Hematopoietic multipotent progenitor cell treated with erythropoietin and hydrocortisone succinate and interleukin-3 and kit ligand, for 6 days (in vitro differentiated cells): ENCODE results near the gene ACVR2A.

Experiments
- DNase-seq: peaks from one replicate; pipeline ENCODE4 v3.0.0-alpha.2; 2015

Gene ACVR2A

DNA sequence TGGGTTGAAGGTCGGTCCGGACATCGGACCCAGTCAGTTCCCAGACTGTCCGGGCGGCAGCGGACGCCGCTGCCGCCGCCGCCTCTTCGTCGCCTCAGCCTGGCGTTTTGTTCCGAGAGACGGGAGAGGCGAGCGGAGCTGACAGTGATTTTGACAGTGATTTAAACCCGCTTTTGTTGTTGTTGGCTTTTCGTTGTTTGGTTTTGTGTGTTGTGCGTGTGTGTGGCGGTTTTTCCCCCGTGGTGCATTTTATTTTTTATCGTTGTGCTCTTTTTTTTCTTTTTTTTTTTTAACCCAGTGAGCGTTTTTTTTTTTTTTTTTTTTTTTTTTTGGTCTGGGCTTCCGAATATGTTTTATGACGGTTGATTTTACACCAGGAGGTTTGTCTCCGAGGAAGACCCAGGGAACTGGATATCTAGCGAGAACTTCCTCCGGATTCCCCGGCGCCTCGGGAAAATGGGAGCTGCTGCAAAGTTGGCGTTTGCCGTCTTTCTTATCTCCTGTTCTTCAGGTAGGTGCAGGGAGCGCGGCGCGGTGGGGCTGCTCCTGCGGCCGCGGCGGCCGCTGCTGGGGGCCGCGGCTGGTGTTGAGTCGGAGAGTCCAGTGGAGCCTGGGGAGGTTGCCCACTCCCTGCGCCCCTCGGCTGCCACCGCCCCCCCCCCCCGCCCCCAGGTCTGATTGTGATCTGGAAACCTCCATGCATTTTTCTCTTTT is at the start of gene ACVR2A:
TSS of gene ACVR2A (plus strand) at position 333 of the 714 bp plus-strand sequence. CDS start at position 457, 124 bp downstream.
- peak; percentile 61 for DNase-seq

DNA sequence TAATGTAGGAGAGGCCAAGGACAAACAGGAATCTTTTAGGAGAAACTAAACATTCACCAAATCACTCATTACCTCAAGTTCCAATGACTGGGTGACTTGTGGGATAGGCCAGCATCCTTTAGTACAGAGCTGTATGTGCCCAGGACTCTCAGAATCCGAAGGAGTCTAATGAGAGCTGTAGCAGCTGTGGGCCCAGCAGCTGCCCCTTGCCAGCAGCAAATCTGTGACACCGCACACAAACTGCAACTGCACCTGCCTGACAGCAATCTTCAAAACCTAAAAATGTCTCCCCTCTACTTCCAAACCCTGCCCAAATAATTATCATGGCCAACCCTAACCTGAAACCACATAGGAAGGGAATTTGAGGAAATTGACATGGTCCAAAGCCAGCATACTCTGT is 44.5 kb upstream of the ACVR2A start:
- no peak for DNase-seq

DNA sequence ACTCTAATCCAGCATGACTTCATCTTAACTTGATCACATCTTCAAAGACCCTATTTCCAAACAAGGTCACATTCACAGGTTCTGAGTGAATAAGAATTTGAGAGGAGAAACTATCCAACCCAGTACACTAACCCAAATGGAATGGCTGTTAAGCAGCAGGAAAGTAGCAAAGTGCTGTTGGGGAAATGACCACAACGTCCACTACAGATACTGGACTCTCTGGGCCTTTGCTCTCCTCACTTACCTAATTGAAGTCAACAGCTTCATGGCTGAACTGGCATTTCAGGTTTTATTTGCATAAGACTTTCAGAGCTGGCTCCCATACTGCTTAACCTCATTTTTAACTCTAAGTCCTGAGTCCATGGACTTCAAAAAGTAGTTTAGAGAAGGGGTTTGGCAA is 38.0 kb upstream of the ACVR2A start:
- DNase-seq: no peak

DNA sequence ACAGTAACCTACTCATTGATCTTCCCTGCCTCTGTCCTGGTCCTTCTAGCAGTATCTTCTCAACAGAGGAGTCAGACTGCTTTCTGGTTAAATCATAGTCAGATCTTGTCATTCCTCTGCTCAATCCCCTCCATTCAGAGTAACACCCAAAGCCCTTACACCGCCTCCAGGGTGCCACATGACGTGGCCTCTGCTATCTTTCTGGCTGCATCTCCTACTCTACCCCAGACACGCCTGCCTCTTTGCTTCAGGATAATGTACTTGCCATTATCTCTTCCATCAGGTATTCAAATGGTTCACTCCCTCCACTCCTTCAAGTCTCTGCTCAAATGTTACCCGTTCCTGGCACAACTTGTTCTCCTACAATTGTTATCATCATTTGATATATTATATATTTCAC is 36.3 kb upstream of the ACVR2A start:
- DNase-seq: no peak

DNA sequence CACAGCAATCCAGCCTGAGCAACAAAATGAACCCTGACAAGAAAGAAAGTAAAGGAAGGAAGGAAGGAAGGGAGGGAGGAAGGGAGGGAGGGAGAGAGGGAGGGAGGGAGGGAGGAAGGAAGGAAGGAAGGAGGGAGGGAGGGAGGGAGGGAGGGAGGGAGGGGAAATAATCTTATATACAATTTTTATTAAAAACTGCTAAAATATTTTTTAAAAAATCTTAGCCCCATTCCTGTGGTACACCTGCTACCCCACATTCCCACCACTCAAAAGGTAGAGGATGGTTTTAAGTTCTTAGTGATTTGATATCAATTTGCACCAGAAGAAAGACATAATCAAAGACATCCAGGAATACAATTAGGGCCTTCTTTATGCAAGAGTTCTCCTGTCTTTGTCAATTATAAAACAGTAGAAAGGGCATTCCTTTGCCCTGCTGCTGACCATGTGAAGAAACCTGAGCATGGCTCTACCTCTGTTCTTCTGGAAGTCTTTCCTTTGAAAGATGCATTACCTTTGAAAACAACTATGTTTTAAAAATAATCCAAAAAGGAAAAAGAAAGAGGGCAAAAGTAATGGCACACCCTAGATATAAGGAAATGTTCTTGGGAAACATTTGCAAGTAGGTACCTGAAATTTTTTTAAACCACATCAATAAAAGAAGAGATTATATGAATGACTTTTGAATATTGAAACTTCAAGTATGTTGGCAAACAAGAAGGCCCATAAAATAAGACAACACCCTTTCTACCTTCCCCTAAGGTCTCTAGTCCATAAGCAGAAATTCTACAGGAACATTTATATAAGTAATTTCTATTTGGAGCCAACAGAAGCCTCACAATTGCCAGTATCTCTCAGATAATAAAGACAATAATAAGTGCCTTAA is 33.7 kb upstream of the ACVR2A start:
- no peak for DNase-seq

DNA sequence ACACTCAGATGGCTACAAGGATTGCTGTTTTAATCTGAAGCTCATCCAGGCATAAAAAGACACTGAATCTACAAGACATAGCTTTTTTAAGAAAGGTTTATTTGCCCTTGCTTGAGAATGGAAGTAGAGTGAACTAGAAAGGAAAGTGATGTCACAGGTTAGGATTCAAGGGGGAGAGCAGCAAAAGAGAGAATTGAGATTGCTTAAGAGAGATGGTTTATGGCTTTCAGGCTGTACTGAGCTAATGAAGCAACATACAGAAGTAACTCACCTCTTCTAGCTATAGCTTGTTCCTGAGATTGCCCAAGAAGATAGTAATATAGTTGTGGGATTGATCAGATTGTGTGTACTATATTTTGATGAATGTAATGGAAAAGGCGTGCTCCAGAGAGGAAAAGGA is 26.1 kb upstream of the ACVR2A start:
- DNase-seq: no peak

DNA sequence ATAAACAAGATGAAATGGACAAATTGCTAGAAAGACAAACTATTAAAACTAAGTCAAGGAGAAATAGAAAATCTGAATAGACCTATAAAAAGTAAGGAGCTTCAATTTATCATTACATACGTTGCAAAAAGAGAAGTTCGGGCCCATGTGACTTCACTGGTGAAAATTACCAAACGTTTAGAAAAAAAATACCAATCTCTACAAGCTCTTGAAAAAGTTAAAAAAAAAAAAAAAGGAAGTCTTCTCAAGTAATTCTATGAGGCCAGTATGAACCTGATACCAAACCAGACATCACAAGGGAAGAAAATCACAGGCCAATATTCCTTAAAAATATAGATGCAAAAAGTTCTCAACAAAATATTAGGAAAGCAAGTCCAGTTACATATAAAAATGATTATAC is 20.2 kb upstream of the ACVR2A start:
- peak; percentile 24 for DNase-seq

DNA sequence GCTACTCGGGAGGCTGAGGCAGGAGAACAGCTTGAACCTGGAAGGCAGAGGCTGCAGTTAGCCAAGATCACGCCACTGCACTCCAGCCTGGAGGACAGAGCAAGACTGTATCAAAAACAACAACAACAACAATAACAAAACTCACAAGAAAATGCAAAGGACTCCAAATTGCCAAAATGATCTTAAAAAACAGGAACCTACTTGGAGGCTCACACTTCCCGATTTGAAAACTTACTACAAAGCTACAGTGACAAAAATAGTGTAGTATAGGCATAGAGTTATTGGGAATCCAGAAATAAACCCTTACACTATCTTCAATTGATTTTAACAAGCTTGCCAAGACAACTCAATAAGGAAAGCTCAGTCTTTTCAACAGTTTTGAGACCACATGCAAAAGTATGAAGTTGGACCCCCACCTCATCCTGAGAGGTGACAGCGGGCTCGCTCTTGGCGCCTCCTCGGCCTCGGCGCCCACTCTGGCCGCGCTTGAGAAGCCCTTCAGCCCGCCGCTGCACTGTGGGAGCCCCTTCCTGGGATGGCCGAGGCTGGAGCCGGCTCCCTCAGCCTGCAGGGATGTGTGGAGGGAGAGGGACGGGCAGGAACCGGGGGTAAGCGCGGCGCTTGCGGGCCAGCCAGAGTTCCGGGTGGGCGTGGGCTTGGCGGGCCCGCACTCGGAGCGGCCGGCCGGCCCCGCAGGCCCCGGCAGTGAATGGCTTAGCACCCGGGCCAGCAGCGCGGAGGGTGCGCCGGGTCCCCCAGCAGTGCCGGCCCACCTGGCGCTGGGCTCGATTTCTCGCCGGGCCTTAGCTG is 18.3 kb upstream of the ACVR2A start:
- no peak for DNase-seq

DNA sequence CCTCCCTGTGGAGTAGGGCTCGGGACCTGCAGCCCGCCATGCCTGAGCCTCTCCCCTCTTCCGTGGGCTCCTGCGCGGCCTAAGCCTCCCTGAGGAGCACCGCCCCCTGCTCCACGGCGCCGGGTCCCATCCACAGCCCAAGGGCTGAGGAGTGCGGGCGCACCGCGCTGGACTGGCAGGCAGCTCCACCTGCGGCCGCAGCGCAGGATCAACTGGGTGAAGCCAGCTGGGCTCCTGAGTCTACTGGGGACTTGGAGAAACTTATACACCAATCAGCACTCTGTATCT is 17.8 kb upstream of the ACVR2A start:
- no peak for DNase-seq

DNA sequence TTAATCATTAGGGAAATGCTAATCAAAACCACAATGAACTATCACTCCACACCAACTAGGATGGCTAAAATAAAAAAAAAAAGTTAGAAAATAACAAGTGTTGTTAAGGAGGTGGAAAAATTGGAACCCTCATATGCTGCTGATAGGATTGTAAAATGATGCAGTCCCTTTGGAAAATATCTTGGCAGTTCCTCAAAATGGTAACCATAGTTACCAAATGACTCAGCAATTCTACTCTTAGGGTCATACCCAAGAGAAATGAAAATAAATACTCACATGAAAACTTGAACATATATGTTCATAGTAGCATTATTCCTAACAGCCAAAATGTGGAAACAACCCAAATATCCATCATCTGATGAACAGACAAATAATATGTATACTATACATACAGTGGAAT is 15.7 kb upstream of the ACVR2A start:
- DNase-seq: peak; percentile 40

DNA sequence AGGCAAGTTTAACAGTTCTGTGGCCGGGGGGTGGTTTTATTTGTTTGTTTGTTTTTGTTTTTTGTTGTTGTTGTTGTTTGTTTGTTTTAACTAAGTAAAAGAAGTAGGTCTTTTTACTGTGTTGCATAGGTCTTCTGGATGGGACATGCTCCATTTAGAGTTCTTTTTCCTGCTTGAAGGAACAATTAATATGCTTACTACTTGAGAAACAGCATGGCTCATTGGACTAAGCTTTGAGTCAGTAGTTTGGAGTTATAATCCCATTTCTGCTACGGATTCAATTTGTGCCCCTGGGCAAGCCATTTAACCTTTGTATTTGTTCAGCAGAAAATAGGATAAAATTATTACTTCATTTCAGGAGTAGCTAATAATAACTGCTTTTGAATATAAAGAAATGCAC is 8.7 kb upstream of the ACVR2A start:
- DNase-seq: no peak

DNA sequence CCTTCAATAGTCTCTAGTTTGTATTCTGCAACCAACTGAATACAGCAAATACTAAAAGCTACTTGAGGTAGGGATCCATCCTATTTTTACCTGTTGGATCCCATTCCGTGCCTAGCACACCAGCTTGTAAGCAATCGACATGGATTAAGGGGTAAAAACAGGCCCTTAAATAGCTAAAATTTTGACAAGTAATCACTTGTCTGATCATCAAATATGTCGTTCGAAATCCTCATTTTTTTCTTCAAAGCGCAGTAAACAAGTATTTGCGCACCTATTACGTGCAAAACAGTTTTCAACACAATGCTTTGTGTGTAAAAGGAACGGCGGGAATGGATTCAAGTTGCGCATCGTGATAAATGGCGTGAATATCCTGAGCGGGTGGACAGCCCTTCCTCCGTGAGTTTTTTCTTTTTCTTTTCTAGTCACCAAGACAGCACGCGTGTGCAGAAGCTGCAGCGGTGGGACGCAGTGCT is 1.4 kb upstream of the ACVR2A start:
- DNase-seq: no peak

DNA sequence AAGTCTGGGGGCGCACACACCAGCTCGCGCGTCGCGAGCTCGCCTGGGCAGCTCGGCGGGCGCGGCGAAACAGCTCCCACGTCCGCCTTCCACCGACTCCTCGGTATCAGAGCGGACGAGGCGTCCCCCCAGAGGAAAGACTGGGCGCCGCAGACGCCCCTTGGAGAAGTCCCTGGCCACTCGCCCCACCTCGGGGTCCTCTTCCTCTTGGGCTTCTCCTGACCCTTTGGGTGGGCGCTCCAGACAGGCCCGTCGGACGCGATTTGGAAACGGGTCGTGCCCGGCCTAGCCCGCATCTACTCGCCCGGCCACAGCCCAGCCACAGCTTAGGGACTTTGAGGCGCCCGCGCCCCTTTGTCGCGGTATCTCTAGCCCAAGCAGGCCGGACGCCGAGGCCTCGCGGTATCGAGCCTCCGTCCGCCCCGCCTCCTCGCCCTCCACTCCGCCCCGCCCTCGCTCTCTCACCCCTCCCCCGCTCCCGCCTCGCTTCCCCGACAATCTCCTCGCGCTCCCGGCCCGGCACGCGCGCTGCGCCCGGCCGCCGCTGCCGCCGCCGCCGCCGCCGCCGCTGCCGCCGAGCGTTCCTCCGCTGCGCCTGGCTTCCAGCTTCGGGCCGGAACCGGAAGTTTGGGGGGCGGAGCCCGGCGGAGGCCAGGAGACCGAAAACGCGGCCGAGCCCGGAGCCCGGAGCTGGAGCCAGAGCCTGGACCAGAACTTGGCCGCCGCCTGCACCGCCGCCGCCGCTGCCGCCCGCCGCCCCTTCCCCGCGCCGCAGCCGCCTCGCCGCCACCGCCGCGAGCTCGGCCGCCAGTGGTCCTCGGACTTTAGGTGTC is 749 bp upstream of the ACVR2A start:
- peak; percentile 92 for DNase-seq

DNA sequence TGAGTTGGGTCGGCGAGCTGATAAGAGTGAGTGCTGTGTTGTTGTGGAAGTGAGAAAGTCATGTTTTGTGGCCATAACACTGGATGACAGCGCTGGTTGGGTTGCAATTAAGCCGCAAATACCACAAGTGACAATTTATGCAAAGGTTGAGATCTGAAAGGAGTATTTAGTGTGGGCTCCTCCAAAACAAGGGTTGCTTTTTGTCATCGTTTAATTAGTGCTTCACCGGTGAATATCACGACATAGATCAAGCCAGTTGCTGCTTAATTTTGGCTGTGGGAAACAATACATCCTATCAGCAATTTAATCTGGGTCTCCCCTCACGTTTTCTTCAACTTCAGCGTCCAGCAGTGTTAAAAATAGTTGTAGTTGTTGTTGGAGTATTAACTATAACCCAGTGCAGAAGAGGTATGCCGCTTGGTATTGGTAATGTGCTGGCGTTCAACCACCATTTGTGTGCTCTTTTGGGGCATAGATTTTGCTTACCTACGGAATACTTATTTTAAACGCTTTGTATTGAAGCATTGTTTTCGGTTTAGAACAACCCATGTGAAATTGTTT is 662 bp downstream of the ACVR2A start:
- DNase-seq: peak; percentile 39

DNA sequence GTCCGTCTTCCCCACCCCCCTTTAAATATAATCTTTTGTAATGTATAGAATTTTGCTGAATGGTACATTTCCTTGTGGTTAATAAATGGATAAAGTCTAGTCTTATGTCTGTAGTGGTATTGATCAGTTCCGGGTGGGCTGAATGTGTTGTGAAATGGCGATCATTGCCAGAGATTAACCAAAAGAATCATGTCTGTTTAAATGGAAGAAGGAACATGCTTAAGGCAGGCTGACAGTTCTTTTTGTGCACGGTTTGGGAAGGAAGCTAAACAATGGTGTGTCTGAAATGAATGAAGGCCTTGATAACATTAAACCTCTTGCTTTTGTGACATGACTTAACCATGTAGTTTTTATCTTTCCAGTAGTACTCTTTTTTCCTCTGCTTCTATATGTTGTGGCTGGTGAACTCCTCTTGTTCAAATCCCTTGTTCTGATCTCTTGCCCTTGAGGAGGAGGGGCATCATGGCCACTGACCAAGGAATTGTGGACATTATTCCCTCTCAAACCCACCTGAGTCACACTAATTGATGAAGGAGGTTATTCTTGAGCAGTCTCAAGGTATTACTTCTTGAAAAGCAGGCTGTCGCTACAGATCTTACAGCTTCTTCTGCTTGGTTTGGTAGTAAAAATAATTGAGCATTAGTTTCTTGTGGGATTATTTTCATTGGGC is 1.7 kb downstream of the ACVR2A start:
- DNase-seq: peak; percentile 10

DNA sequence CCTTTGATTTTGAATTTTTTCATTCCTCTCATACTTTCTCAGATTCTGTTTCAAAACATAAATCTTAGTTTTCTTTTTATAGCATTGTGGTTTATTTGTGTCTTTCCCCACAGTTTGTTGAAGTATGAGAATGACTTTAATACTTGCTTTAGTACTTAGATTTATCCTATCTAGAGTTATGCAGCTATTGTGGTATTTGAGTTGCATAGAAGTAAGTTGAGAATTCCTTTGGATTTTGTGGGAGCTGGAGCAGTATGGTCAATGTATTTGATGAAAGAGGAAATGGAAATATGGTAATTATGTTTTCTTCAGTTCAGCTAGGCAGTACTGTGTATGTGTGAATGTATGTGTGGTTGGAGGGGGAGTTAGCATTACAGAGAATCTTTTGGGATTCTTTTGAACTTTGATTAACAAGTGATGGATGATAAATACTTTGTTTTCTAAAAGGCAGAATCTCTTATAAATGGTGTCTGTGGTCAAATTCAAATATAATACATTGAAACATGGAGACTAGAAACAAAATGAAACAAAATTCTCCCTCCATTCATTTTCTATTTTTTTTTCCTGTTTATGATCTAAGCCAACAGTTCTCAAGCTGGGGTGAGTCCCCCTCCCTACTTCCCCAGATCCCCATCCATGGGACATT is 3.0 kb downstream of the ACVR2A start:
- no peak for DNase-seq

DNA sequence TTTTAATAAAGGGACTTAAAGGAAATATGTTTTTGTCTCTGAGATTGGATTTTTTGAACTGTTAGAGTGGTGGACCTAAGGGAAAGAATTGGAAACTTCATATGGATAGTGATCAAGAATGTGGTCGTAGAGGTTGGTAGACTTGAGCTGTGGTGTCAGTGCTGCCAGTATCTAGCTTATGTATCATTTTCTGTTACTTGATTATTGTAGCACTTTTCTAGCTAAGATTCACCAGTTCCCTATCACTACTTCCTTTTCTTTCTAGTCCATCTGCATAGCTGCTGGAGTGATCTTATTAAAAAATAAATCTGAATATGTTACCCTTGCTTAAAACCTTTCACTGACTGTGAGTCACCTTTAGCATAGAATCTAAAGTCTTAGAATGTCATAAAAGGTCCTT is 6.0 kb downstream of the ACVR2A start:
- no peak for DNase-seq

DNA sequence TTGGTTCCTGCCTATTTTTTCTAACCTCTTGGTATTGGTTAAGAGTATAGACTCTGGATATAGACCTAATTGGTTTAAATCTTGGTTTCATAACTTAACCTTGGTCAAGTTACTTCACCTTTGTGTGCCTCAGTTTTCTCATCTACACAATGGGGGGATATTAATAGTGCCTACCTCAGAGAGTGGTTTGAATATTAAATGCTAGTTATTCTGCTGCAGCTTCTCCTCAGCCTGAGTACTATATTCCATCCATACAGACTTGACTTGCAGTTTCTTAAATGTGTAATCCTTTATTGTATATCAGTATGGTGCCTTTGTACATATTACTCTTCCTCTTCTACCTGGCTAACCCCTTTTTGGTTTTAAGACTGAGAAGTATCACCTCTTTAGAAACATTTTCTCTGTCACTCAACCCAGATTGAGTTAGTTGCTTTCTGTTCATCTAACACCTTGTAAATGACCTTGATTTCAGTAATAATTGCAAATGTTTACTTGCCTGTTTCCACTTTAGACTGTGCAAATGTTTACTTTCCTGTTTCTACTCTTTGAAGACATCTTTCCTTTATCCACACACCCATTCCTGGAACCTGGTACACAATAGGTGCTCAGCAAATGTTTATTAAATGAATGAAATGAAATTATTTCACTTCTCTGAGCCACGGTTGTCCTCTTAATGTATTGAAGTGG is 6.6 kb downstream of the ACVR2A start:
- DNase-seq: no peak

DNA sequence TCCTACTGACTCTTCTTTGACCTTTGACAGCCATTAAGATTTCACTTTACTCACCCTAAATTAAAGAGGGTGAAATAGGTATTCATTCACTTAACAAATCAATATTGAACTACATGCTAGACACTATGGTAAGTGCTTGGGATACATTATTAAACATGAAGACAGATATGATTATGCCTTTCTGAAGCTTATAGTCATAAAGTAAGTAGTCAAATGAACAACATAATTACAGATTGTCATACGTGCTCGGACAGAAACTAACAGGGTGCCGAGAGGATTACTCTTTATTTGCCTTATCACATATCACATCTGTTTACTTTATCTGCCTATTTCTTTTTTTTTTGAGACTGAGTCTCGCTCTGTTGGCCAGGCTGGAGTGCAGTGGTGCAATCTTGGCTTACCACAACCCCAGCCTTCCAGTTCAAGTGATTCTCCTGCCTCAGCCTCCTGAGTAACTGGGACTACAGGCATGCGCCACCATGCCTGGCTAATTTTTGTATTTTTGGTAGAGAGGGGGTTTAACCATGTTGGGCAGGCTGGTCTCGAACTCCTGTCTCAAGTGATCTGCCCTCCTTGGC is 9.8 kb downstream of the ACVR2A start:
- DNase-seq: no peak

DNA sequence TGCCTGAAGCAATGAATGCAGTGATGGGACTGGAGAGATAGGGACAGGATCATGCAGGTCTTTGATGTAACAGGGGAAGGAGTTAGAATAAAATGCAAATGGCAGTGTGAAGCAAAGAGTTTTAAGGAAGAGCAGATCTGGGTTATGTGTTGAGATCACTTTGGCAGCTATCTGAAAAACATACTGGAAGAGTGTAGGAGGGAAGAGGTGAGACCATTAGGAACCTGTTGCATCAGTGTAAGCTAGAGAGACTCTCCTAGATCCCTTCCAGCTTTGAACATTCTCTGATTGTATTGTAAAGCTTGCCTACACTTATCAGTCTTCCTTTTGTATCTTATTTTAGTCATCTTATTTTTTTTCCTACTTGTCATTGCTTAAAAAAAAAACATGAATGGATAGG is 10.5 kb downstream of the ACVR2A start:
- no peak for DNase-seq
